Coronary artery (tissue), 2 donors: ENCODE results near the gene ROR1.

ENCODE experiments used
- DNase-seq: peaks from one replicate; pipeline ENCODE4 v3.0.0-alpha.2; 2017; ENCODE audit warnings: low spot score
- H3K27ac ChIP-seq, 2 donors: fragments of 200-600 bp; sonication (generic); one replicate each; pipeline ENCODE4 v1.5.1; 2016 to 2019
- H3K4me3 ChIP-seq: fragments of 200-600 bp; sonication (generic); 2 replicates; pipeline ENCODE4 v1.5.1; 2016; ENCODE audit warnings: mild to moderate bottlenecking, moderate library complexity
- TF ChIP-seq, protein P1 (sequence below): fragments of 200-600 bp; sonication (generic); IDR thresholded peaks from one replicate; pipeline ENCODE4 v1.5.1; 2019; ENCODE audit warnings: antibody characterized with exemption

Gene ROR1

GRCh38 chr1:64194168-64195080 lies 420.6 kb downstream of the ROR1 start:
- TF ChIP-seq, protein P1, sequence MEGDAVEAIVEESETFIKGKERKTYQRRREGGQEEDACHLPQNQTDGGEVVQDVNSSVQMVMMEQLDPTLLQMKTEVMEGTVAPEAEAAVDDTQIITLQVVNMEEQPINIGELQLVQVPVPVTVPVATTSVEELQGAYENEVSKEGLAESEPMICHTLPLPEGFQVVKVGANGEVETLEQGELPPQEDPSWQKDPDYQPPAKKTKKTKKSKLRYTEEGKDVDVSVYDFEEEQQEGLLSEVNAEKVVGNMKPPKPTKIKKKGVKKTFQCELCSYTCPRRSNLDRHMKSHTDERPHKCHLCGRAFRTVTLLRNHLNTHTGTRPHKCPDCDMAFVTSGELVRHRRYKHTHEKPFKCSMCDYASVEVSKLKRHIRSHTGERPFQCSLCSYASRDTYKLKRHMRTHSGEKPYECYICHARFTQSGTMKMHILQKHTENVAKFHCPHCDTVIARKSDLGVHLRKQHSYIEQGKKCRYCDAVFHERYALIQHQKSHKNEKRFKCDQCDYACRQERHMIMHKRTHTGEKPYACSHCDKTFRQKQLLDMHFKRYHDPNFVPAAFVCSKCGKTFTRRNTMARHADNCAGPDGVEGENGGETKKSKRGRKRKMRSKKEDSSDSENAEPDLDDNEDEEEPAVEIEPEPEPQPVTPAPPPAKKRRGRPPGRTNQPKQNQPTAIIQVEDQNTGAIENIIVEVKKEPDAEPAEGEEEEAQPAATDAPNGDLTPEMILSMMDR, result no peak
- peak overlapping the region in 1 of 2 donors; percentile 70 for H3K27ac ChIP-seq
- DNase-seq, result no peak
- H3K4me3 ChIP-seq, result no peak overlapping the region

- DNase-seq, result no peak
- TF ChIP-seq, protein P1, result no peak
- Histone ChIP-seq H3K4me3 (no peak overlapping the region), H3K27ac (peak overlapping the region; percentile 6 to 70)
These were observed 421.2 kb downstream of the ROR1 start for GRCh38 chr1:64195081-64195395.

- Histone ChIP-seq H3K27ac (peak overlapping the region; percentile 67 to 71), H3K4me3 (no peak overlapping the region)
- DNase-seq, result no peak
- TF ChIP-seq, protein P1, result no peak
These were observed 422.5 kb downstream of the ROR1 start for GRCh38 chr1:64196074-64196870.

GRCh38 chr1:64197076-64197475 lies 423.3 kb downstream of the ROR1 start:
- Histone ChIP-seq H3K27ac (peak overlapping the region; percentile 67 to 71), H3K4me3 (no peak overlapping the region)
- TF ChIP-seq, protein P1, result no peak
- no peak for DNase-seq

DNA sequence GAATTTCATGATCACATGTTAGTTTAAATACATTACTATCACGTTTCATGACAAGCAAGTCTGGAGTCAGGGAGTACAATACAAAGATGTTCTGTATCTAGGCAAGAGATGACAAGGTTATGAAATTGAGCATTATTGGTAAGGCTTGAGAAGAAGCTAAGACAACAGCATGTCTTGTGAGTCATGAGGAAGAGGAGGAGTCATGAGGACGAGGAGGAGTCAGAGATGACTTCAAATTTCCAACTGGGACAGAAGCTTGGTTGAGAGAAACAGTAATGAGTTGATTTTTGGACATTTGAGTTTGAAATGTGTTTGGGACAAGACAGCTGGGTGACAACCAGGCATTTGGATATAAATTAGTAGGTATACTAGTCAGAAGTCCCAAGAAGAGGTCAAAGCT lies 425.3 kb downstream of the ROR1 start:
- no peak for DNase-seq
- Histone ChIP-seq H3K4me3 (no peak overlapping the region), H3K27ac (no peak overlapping the region)
- TF ChIP-seq, protein P1, result no peak

DNA sequence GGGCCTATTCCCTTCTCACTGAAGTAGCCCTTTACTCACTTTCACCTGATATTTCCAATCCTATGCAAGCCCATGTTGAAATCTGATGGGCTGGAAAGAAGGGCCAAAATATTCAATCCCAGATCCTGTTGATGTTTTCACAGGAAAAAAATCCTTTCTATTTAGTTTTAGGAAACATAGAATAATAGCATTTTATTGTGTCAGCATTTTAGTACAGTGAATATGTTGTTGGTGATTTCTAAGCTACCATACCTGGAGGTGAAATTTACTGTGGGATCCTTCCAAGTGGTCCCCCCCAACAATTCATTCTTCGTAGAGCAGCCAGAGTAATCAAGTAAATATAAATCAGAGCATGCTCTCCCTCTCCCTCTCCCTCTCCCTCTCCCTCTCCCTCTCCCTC lies 426.2 kb downstream of the ROR1 start:
- TF ChIP-seq, protein P1, result no peak
- Histone ChIP-seq H3K4me3 (no peak overlapping the region), H3K27ac (no peak overlapping the region)
- DNase-seq, result no peak
